ENCODE measurements around the gene ZNF208.
"Not testable (repeated sequence)": the region's sequence is repeated elsewhere in the genome, so short reads cannot be mapped to it uniquely, and the experiment has no call there.

ZNF208 gene

GRCh38 chr19:21884786-21885185 lies 126.0 kb downstream of the ZNF208 start:
- not testable (repeated sequence) for DNase-seq (ENCODE audit: low read depth)

GRCh38 chr19:21883516-21883915 lies 127.2 kb downstream of the ZNF208 start:
- DNase-seq (ENCODE audit: low read depth), result no peak

Data from activated T-helper 9 cell treated with anti-CD3 and anti-CD28 coated beads, Interleukin-2, amount 50 U/mL, for 16 hours (primary cell).